ENCODE data around the gene CORIN.

Gene CORIN

DNA sequence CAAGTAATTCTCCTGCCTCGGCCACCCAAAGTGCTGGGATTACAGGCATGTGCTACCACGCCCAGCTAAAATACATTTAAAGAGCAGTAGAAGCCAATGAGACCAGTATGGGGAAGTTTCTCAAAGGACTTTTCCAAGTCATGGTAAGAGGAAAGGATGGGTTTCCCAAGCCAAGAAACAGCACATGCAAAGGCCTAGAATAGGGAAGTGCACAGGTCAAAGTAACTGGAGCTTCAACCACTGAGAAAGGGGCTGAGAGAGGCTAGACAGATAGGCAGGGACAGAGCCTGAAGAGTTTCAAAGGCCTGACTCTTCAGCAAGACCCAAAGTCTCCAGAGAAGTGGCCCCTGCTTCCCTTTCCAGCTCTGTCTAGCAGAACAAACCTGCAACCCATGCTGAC is 162.1 kb downstream of the CORIN start:
- no peak overlapping the region for H3K27ac ChIP-seq (ENCODE audit: low read length)
- no peak overlapping the region for H3K4me3 ChIP-seq (ENCODE audit: low read length)
- H2AFZ ChIP-seq (ENCODE audit: low read depth, low read length), result no peak overlapping the region
- no peak for TF ChIP-seq EZH2phosphoT487 (IDR thresholded peaks at IDR 0.05; ENCODE audit: low read depth)
- TF ChIP-seq, protein P1, sequence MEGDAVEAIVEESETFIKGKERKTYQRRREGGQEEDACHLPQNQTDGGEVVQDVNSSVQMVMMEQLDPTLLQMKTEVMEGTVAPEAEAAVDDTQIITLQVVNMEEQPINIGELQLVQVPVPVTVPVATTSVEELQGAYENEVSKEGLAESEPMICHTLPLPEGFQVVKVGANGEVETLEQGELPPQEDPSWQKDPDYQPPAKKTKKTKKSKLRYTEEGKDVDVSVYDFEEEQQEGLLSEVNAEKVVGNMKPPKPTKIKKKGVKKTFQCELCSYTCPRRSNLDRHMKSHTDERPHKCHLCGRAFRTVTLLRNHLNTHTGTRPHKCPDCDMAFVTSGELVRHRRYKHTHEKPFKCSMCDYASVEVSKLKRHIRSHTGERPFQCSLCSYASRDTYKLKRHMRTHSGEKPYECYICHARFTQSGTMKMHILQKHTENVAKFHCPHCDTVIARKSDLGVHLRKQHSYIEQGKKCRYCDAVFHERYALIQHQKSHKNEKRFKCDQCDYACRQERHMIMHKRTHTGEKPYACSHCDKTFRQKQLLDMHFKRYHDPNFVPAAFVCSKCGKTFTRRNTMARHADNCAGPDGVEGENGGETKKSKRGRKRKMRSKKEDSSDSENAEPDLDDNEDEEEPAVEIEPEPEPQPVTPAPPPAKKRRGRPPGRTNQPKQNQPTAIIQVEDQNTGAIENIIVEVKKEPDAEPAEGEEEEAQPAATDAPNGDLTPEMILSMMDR (IDR thresholded peaks at IDR 0.05; ENCODE audit: low read depth, low read length), result no peak
- H3K9me3 ChIP-seq (ENCODE audit: insufficient read depth, low read length), result no peaks in the 10 kb centered on the region
- no peaks in the 10 kb centered on the region for H4K20me1 ChIP-seq (ENCODE audit: insufficient read depth, low read length)
- H3K36me3 ChIP-seq (replicated peaks; ENCODE audit: low read depth, low read length), result no peaks in the 10 kb centered on the region
- no peak overlapping the region for H3K4me2 ChIP-seq (ENCODE audit: low read length)
- no peaks in the 10 kb centered on the region for H3K79me2 ChIP-seq (ENCODE audit: low read length)
- no peak overlapping the region for H3K9ac ChIP-seq (ENCODE audit: low read length)
- H3K27me3 ChIP-seq (ENCODE audit: low read depth, low read length), result peaks cover 17% of the 10 kb centered on the region
- peaks cover 21% of the 10 kb centered on the region for H3K4me1 ChIP-seq (ENCODE audit: low read length)

GRCh38 chr4:47674144-47674543 is 163.7 kb downstream of the CORIN start:
- H3K27me3 ChIP-seq (ENCODE audit: low read depth, low read length), result peaks cover 23% of the 10 kb centered on the region
- H3K27ac ChIP-seq (ENCODE audit: low read length), result no peak overlapping the region
- H2AFZ ChIP-seq (ENCODE audit: low read depth, low read length), result no peak overlapping the region
- no peak overlapping the region; the same call in 1 of the 2 replicates for H3K4me2 ChIP-seq (ENCODE audit: low read length)
- H3K79me2 ChIP-seq (ENCODE audit: low read length), result no peaks in the 10 kb centered on the region
- no peak for TF ChIP-seq EZH2phosphoT487 (IDR thresholded peaks at IDR 0.05; ENCODE audit: low read depth)
- TF ChIP-seq, protein P1 (IDR thresholded peaks at IDR 0.05; ENCODE audit: low read depth, low read length), result no peak
- H3K9ac ChIP-seq (ENCODE audit: low read length), result no peak overlapping the region
- H3K4me3 ChIP-seq (ENCODE audit: low read length), result no peak overlapping the region
- H3K4me1 ChIP-seq (ENCODE audit: low read length), result peaks cover 21% of the 10 kb centered on the region
- H3K36me3 ChIP-seq (replicated peaks; ENCODE audit: low read depth, low read length), result no peaks in the 10 kb centered on the region
- no peaks in the 10 kb centered on the region for H3K9me3 ChIP-seq (ENCODE audit: insufficient read depth, low read length)
- no peaks in the 10 kb centered on the region for H4K20me1 ChIP-seq (ENCODE audit: insufficient read depth, low read length)

GRCh38 chr4:47672696-47673095 is 165.2 kb downstream of the CORIN start:
- Histone ChIP-seq H3K4me1 (ENCODE audit: low read length) (peaks cover 23% of the 10 kb centered on the region), H3K36me3 (replicated peaks; ENCODE audit: low read depth, low read length) (no peaks in the 10 kb centered on the region), H3K27me3 (ENCODE audit: low read depth, low read length) (peaks cover 22% of the 10 kb centered on the region), H4K20me1 (ENCODE audit: insufficient read depth, low read length) (no peaks in the 10 kb centered on the region), H3K27ac (ENCODE audit: low read length) (no peak overlapping the region), H3K9me3 (ENCODE audit: insufficient read depth, low read length) (no peaks in the 10 kb centered on the region), H2AFZ (ENCODE audit: low read depth, low read length) (no peak overlapping the region), H3K4me2 (ENCODE audit: low read length) (peak overlapping the region; percentile 25), H3K9ac (ENCODE audit: low read length) (no peak overlapping the region), H3K79me2 (ENCODE audit: low read length) (no peaks in the 10 kb centered on the region), H3K4me3 (ENCODE audit: low read length) (no peak overlapping the region)
- TF ChIP-seq EZH2phosphoT487 (IDR thresholded peaks at IDR 0.05; ENCODE audit: low read depth), result no peak
- TF ChIP-seq, protein P1 (IDR thresholded peaks at IDR 0.05; ENCODE audit: low read depth, low read length), result no peak

DNA sequence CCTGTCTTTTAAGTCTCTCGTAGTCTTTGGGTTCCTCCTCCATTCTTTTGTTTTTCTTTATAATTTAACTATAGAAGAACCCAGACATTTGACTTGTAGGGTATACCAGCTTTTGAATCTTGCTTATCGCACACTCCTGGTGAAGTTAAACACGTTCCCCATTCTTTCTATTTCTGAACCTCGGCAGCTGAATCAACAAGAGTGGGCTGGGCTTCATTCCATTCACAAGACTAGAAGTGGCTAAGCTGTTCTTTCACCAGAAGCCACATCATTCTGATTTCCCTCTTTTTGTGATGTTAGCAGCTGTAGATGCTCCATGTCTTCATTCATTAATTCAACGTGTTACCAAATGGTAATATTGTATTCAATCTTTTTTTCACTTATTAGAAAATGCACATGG is 167.9 kb downstream of the CORIN start:
- Histone ChIP-seq H2AFZ (ENCODE audit: low read depth, low read length) (no peak overlapping the region), H3K36me3 (replicated peaks; ENCODE audit: low read depth, low read length) (no peaks in the 10 kb centered on the region), H4K20me1 (ENCODE audit: insufficient read depth, low read length) (no peaks in the 10 kb centered on the region), H3K4me3 (ENCODE audit: low read length) (no peak overlapping the region), H3K9ac (ENCODE audit: low read length) (no peak overlapping the region), H3K27ac (ENCODE audit: low read length) (no peak overlapping the region), H3K4me1 (ENCODE audit: low read length) (peaks cover 23% of the 10 kb centered on the region), H3K27me3 (ENCODE audit: low read depth, low read length) (peaks cover 27% of the 10 kb centered on the region), H3K9me3 (ENCODE audit: insufficient read depth, low read length) (no peaks in the 10 kb centered on the region), H3K79me2 (ENCODE audit: low read length) (no peaks in the 10 kb centered on the region), H3K4me2 (ENCODE audit: low read length) (no peak overlapping the region)
- TF ChIP-seq EZH2phosphoT487 (IDR thresholded peaks at IDR 0.05; ENCODE audit: low read depth), result no peak
- TF ChIP-seq, protein P1 (IDR thresholded peaks at IDR 0.05; ENCODE audit: low read depth, low read length), result no peak
